GM12878 (cell line): ENCODE data around the gene SDCCAG8. TPM values are rescaled to one million over a fixed set of nuclear protein-coding genes. Genes with fewer than 3 reads are reported as not detected.

Experiments used
- ATAC-seq: fragments of 200-7000 bp; cut with Tn5 transposase; 3 replicates; pipeline ENCODE4 v1.9.1; 2020; ENCODE audit warnings: mild to moderate bottlenecking, moderate library complexity
- BruUV-seq: library from RNA; stranded (reverse); fragments of 400-500 nt; replicated peaks from 2 replicates; lab custom pipeline; 2021; lab: Mats Ljungman, UMichigan
- CTCF ChIA-PET: fragments of 300-600 bp; sonication (Branson Sonifier 250); formaldehyde crosslinking; extraction: SDS; loops from one replicate; lab custom pipeline; 2021; ENCODE audit warnings: inconsistent platforms; lab: Yijun Ruan, JAX
- POLR2A ChIA-PET: fragments of 350-600 bp; formaldehyde crosslinking; extraction: SDS; loops from one replicate; lab custom pipeline; 2021; ENCODE audit warnings: inconsistent platforms; lab: Charles Lee
- RAD21 ChIA-PET: fragments of 300-600 bp; sonication (Branson Sonifier 250); formaldehyde crosslinking; loops from one replicate; lab custom pipeline; 2023; ENCODE audit warnings: antibody characterized with exemption; ENCODE audit not compliant: unreplicated experiment; lab: Charles Lee
- SMC1A ChIA-PET: fragments of 300-600 bp; sonication (Branson Sonifier 250); formaldehyde crosslinking; loops from one replicate; lab custom pipeline; 2023; ENCODE audit not compliant: unreplicated experiment, uncharacterized antibody; lab: Charles Lee
- DNase-seq: peaks from one replicate; pipeline ENCODE4 v3.0.0-alpha.2; 2011; ENCODE audit warnings: low read depth, low spot score
- FAIRE-seq: peaks from 3 replicates; lab custom pipeline; 2011; peaks lifted over from hg19 to GRCh38; lab: Jason Lieb, UNC
- H2AFZ ChIP-seq: 2 replicates; pipeline ENCODE4 v1.6.0; 2011; ENCODE audit warnings: low read depth, low read length, control low read depth; ENCODE audit not compliant: control insufficient read depth
- H3K27ac ChIP-seq: 2 replicates; pipeline ENCODE4 v1.5.1; 2011; ENCODE audit warnings: control low read depth; ENCODE audit not compliant: control insufficient read depth, insufficient read depth
- H3K27me3 ChIP-seq, 2 experiments: replicated peaks in 1 of 2; 2 replicates each; pipeline versions ENCODE4 v1.6.0 to v1.6.1; 2011; ENCODE audit warnings: low read length in 1 of 2; ENCODE audit not compliant: control insufficient read depth in 2 of 2, insufficient read depth in 2 of 2
- H3K36me3 ChIP-seq, 2 experiments: 2 replicates each; pipeline ENCODE4 v1.5.1; 2011; ENCODE audit warnings: low read length in 1 of 2; ENCODE audit not compliant: control insufficient read depth in 2 of 2, insufficient read depth in 2 of 2
- H3K4me1 ChIP-seq: 2 replicates; pipeline ENCODE4 v1.6.1; 2011; ENCODE audit warnings: mild to moderate bottlenecking, low read length, moderate library complexity, mixed read lengths; ENCODE audit not compliant: control insufficient read depth, insufficient read depth
- H3K4me2 ChIP-seq: 2 replicates; pipeline ENCODE4 v1.6.0; 2011; ENCODE audit warnings: control low read depth; ENCODE audit not compliant: control insufficient read depth, insufficient read depth
- H3K4me3 ChIP-seq: fragments of 200-600 bp; sonication (generic); 2 replicates; pipeline ENCODE4 v1.5.1; 2016
- H3K79me2 ChIP-seq: 2 replicates; pipeline ENCODE4 v1.6.0; 2011; ENCODE audit warnings: low read length; ENCODE audit not compliant: control insufficient read depth, insufficient read depth
- H3K9ac ChIP-seq: 2 replicates; pipeline ENCODE4 v1.8.0; 2011; ENCODE audit warnings: low read length, control low read depth, mixed read lengths; ENCODE audit not compliant: control insufficient read depth, insufficient read depth
- H3K9me3 ChIP-seq: replicated peaks from 3 replicates; pipeline ENCODE4 v1.5.1; 2011; ENCODE audit warnings: mild to moderate bottlenecking, low read length; ENCODE audit not compliant: control insufficient read depth, insufficient read depth
- H4K20me1 ChIP-seq: 2 replicates; pipeline ENCODE4 v1.6.0; 2011; ENCODE audit not compliant: control insufficient read depth, insufficient read depth
- ATF2 ChIP-seq: IDR thresholded peaks from 2 replicates; pipeline ENCODE4 v1.6.1; 2012; ENCODE audit warnings: low read length, inconsistent platforms
- FOS ChIP-seq: IDR thresholded peaks from 3 replicates; pipeline ENCODE4 v1.6.1; 2011; ENCODE audit warnings: borderline replicate concordance; ENCODE audit not compliant: insufficient read length; ENCODE audit errors: extremely low read depth
- MLLT1 ChIP-seq: fragments of 450-650 bp; IDR thresholded peaks from 2 replicates; pipeline ENCODE4 v1.6.1; 2016; ENCODE audit warnings: mild to moderate bottlenecking
- RFX5 ChIP-seq: IDR thresholded peaks from 2 replicates; pipeline ENCODE4 v1.6.1; 2011; ENCODE audit warnings: low read depth, low read length, improper control_type of control experiment
- WGBS: methylation state at CpG from one replicate; pipeline ENCODE4 v1.1.6; 2016; ENCODE audit warnings: low lambda C conversion rate; ENCODE audit not compliant: insufficient replicate concordance, insufficient coverage; ENCODE audit errors: missing lambda C conversion rate; 5-methylcytosine and 5-hydroxymethylcytosine counted together
- in situ Hi-C: fragments of 300-500 bp; cut with MboI; formaldehyde crosslinking; loops from 9 replicates; pipeline ENCODE4 v1.14.3; 2018; ENCODE audit warnings: mixed read lengths
- intact Hi-C: fragments of 100-400 bp; cut with micrococcal nuclease; formaldehyde crosslinking; loops from one replicate; pipeline ENCODE4 v1.14.2; 2022; ENCODE audit not compliant: unreplicated experiment
- polyA plus RNA-seq, 11 experiments: library from polyadenylated mRNA; depleted of rRNA in 4 of 11; unstranded in 6 of 11; stranded (reverse) in 5 of 11; fragments of >200 nt; fragmentation: Nextera tagmentation in 4 of 11; fragmentation: Illumina TruSeq in 1 of 11; extraction: Ambion mirVana in 4 of 11; extraction: Trizol in 1 of 11; gene quantifications; 1 replicate in 1 of 11; 2 replicates in 10 of 11; pipeline versions ENCODE4 v1.2.1 to v1.2.3, GENCODE V29; 2011 to 2016; ENCODE audit warnings: inconsistent platforms in 2 of 11, missing spikeins in 2 of 11, low read depth in 1 of 11
- total RNA-seq, 4 experiments: library from RNA; depleted of rRNA in 3 of 4; stranded (reverse); fragments of >200 nt in 3 of 4; fragmentation: Illumina TruSeq in 1 of 4; extraction: Trizol in 1 of 4; gene quantifications; 2 replicates each; pipeline versions ENCODE4 v1.2.1 to v1.2.3, GENCODE V29; 2013 to 2021

SDCCAG8 gene
- total and polyA plus RNA-seq, 10 of the 15 experiments (the other 5 are each of a cell fraction or from before 2014, with no cell fraction given): 15.0 to 25.6 (median 20.6) TPM

GRCh38 chr1:243249214-243249613 is 6.6 kb upstream of the SDCCAG8 start:
- intact Hi-C loops (no loop called here), in situ Hi-C loops (no loop called here)
- H3K4me2 ChIP-seq: peak overlapping the region; percentile 15; the same call in 1 of the 2 replicates
- no peak overlapping the region for H3K4me3 ChIP-seq
- H3K27me3 ChIP-seq: no peaks in the 10 kb centered on the region
- ChIA-PET CTCF (no interaction called here), SMC1A (interaction anchor here (0.6 to 1.5 kb wide), 4 partner anchors 11 to 18 kb away, joined by 3 to 4 read pairs (median 4); no protein-coding TSS in a partner anchor), RAD21 (no interaction called here), POLR2A (no interaction called here)
- no peaks in the 10 kb centered on the region for H4K20me1 ChIP-seq
- no peak overlapping the region for H3K27ac ChIP-seq
- DNase-seq (no peak), ATAC-seq (no peak), FAIRE-seq (no peak)
- TF ChIP-seq RFX5 (no peak), MLLT1 (no peak), FOS (no peak), ATF2 (no peak)
- BruUV-seq: no TSS peak
- peaks cover 86% of the 10 kb centered on the region for H3K79me2 ChIP-seq
- H3K9me3 ChIP-seq: no peaks in the 10 kb centered on the region; the same call in 2 of the 3 replicates
- H3K4me1 ChIP-seq: peaks cover 8% of the 10 kb centered on the region; the same call in 1 of the 2 replicates
- H2AFZ ChIP-seq: no peak overlapping the region
- 96% methylated on average over 3 of the region's 3 CpGs for WGBS
- no peaks in the 10 kb centered on the region; a peak in 1 of 4 replicates for H3K36me3 ChIP-seq
- no peak overlapping the region for H3K9ac ChIP-seq
